OCI-LY1 (cell line): ENCODE measurements around the gene CCNY.

Experiments
- H2AFZ ChIP-seq: fragments of 200-600 bp; sonication (generic), shearing (Covaris generic); 2 replicates; pipeline ENCODE4 v1.6.0; 2014; ENCODE audit warnings: antibody characterized with exemption, mild to moderate bottlenecking, low read length
- H3F3A ChIP-seq: fragments of 200-600 bp; sonication (generic), shearing (Covaris generic); 2 replicates; pipeline ENCODE4 v1.6.0; 2014; ENCODE audit warnings: mild to moderate bottlenecking, antibody characterized with exemption, low read length, moderate library complexity; ENCODE audit not compliant: insufficient read depth
- H3K27ac ChIP-seq: fragments of 200-600 bp; sonication (generic); 2 replicates; pipeline ENCODE4 v1.5.1; 2014; ENCODE audit warnings: low read length, mixed run types, mild to moderate bottlenecking, low read depth; ENCODE audit not compliant: poor library complexity, severe bottlenecking
- H3K27me3 ChIP-seq: fragments of 200-600 bp; sonication (generic); 2 replicates; pipeline ENCODE4 v1.6.0; 2014; ENCODE audit warnings: antibody characterized with exemption, mild to moderate bottlenecking, low read length, moderate library complexity; ENCODE audit not compliant: insufficient read depth
- H3K36me3 ChIP-seq: fragments of 200-600 bp; sonication (generic); 2 replicates; pipeline ENCODE4 v1.6.1; 2014; ENCODE audit warnings: mild to moderate bottlenecking, antibody characterized with exemption, low read length, moderate library complexity, mixed read lengths; ENCODE audit not compliant: insufficient read depth
- H3K4me1 ChIP-seq: fragments of 200-600 bp; sonication (generic); 2 replicates; pipeline ENCODE4 v1.5.1; 2014; ENCODE audit warnings: mild to moderate bottlenecking, low read length, moderate library complexity; ENCODE audit not compliant: insufficient read depth, severe bottlenecking
- H3K4me2 ChIP-seq: fragments of 200-600 bp; sonication (generic), shearing (Covaris generic); 2 replicates; pipeline ENCODE4 v1.6.1; 2014; ENCODE audit warnings: low read length
- H3K4me3 ChIP-seq: fragments of 200-600 bp; sonication (generic); 2 replicates; pipeline ENCODE4 v1.5.1; 2014; ENCODE audit warnings: low read length, low read depth, mild to moderate bottlenecking, mixed read lengths; ENCODE audit not compliant: poor library complexity, severe bottlenecking
- H3K79me2 ChIP-seq: fragments of 200-600 bp; shearing (Covaris generic); 2 replicates; pipeline ENCODE4 v1.6.1; 2016; ENCODE audit warnings: mixed run types, low read length, mixed read lengths; ENCODE audit not compliant: insufficient read depth
- H3K9ac ChIP-seq: fragments of 200-600 bp; sonication (generic), shearing (Covaris generic); 2 replicates; pipeline ENCODE4 v1.6.1; 2014; ENCODE audit warnings: mild to moderate bottlenecking, low read length, mixed read lengths
- H3K9me2 ChIP-seq: fragments of 200-600 bp; sonication (generic), shearing (Covaris generic); 2 replicates; pipeline ENCODE4 v1.6.1; 2014; ENCODE audit warnings: low read depth, mild to moderate bottlenecking, low read length, mixed read lengths
- H3K9me3 ChIP-seq: fragments of 200-600 bp; shearing (Covaris generic); 2 replicates; pipeline ENCODE4 v1.6.1; 2014; ENCODE audit warnings: low read length, mixed read lengths
- H4K20me1 ChIP-seq: fragments of 200-600 bp; sonication (generic), shearing (Covaris generic); 2 replicates; pipeline ENCODE4 v1.6.0; 2016; ENCODE audit warnings: mild to moderate bottlenecking, low read length; ENCODE audit not compliant: insufficient read depth
- EZH2 ChIP-seq: fragments of 200-600 bp; sonication (generic), shearing (Covaris generic); IDR thresholded peaks from 2 replicates; pipeline ENCODE4 v1.8.0; 2017; ENCODE audit warnings: borderline replicate concordance, mixed run types, mild to moderate bottlenecking, antibody characterized with exemption, low read length, moderate library complexity, mixed read lengths
- TF ChIP-seq, protein P1 (sequence below): fragments of 200-600 bp; sonication (generic), shearing (Covaris generic); IDR thresholded peaks from 2 replicates; pipeline ENCODE4 v1.5.1; 2017; ENCODE audit warnings: mild to moderate bottlenecking, antibody characterized with exemption, low read length, moderate library complexity, mixed read lengths

CCNY gene

GRCh38 chr10:35322636-35323035, 13.7 kb upstream of the CCNY start:
- Histone ChIP-seq H3K79me2 (no peaks in the 10 kb centered on the region), H4K20me1 (no peaks in the 10 kb centered on the region), H3F3A (no peaks in the 10 kb centered on the region), H3K9me3 (no peaks in the 10 kb centered on the region), H3K9me2 (no peaks in the 10 kb centered on the region), H3K27me3 (no peaks in the 10 kb centered on the region), H3K4me1 (no peaks in the 10 kb centered on the region), H2AFZ (no peak overlapping the region), H3K36me3 (peaks cover 12% of the 10 kb centered on the region), H3K27ac (no peak overlapping the region), H3K9ac (no peak overlapping the region), H3K4me3 (no peak overlapping the region), H3K4me2 (no peak overlapping the region)
- TF ChIP-seq, protein P1, sequence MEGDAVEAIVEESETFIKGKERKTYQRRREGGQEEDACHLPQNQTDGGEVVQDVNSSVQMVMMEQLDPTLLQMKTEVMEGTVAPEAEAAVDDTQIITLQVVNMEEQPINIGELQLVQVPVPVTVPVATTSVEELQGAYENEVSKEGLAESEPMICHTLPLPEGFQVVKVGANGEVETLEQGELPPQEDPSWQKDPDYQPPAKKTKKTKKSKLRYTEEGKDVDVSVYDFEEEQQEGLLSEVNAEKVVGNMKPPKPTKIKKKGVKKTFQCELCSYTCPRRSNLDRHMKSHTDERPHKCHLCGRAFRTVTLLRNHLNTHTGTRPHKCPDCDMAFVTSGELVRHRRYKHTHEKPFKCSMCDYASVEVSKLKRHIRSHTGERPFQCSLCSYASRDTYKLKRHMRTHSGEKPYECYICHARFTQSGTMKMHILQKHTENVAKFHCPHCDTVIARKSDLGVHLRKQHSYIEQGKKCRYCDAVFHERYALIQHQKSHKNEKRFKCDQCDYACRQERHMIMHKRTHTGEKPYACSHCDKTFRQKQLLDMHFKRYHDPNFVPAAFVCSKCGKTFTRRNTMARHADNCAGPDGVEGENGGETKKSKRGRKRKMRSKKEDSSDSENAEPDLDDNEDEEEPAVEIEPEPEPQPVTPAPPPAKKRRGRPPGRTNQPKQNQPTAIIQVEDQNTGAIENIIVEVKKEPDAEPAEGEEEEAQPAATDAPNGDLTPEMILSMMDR = no peak
- TF ChIP-seq EZH2 = no peak

DNA sequence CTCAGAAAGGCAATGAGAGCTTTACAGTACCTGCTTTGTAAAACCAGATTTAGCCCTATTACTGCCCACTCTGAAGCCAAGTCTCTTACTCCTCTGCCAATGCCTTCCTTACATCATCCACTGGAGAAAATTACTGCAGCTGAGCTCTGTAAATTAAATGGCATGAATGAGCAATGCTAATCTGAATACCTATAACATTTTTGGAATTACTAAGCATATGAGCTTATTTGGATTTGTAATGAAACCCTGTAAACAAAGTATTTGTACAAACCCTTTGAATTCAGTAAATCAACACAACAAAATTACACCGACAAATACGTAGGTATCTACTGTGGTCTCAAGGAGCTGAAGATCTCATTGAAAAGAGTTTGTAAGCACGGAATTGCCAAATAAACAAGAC, 12.1 kb upstream of the CCNY start:
- Histone ChIP-seq H3K9me3 (no peaks in the 10 kb centered on the region), H3F3A (no peaks in the 10 kb centered on the region), H3K9ac (no peak overlapping the region), H3K79me2 (no peaks in the 10 kb centered on the region), H3K36me3 (peaks cover 12% of the 10 kb centered on the region), H3K4me1 (no peaks in the 10 kb centered on the region), H3K27ac (no peak overlapping the region), H3K4me2 (no peak overlapping the region), H2AFZ (no peak overlapping the region), H4K20me1 (no peaks in the 10 kb centered on the region), H3K4me3 (no peak overlapping the region), H3K27me3 (no peaks in the 10 kb centered on the region), H3K9me2 (no peaks in the 10 kb centered on the region)
- TF ChIP-seq, protein P1 = no peak
- no peak for TF ChIP-seq EZH2

- Histone ChIP-seq H3K9me2 (no peaks in the 10 kb centered on the region), H3K27me3 (no peaks in the 10 kb centered on the region), H4K20me1 (no peaks in the 10 kb centered on the region), H3K27ac (no peak overlapping the region), H3K4me3 (no peak overlapping the region), H3F3A (no peaks in the 10 kb centered on the region), H3K36me3 (peaks cover 4% of the 10 kb centered on the region; the same call in 1 of the 2 replicates), H3K9ac (no peak overlapping the region), H3K9me3 (no peaks in the 10 kb centered on the region), H2AFZ (no peak overlapping the region), H3K79me2 (no peaks in the 10 kb centered on the region), H3K4me2 (no peak overlapping the region), H3K4me1 (no peaks in the 10 kb centered on the region)
- TF ChIP-seq, protein P1 = no peak
- no peak for TF ChIP-seq EZH2
Observed at GRCh38 chr10:35326466-35327235, 9.7 kb upstream of the CCNY start.
